Activated CD4-positive, alpha-beta T cell treated with anti-CD3 and anti-CD28 coated beads for 36 hours (primary cell): ENCODE results near the gene RGS5. TPM values are rescaled to one million over a fixed set of nuclear protein-coding genes. Genes with fewer than 3 reads are reported as not detected.

Experiments used
- ATAC-seq: fragments of 200-7000 bp; cut with Tn5 transposase; one replicate; pipeline ENCODE4 v1.10.0; 2021; ENCODE audit warnings: mild to moderate bottlenecking, moderate library complexity
- CTCF ChIA-PET: fragments of 350-600 bp; sonication (Branson Sonifier 250); formaldehyde crosslinking; loops from one replicate; lab custom pipeline; 2021; ENCODE audit warnings: antibody characterized with exemption; lab: Charles Lee
- POLR2A ChIA-PET: fragments of 350-600 bp; sonication (Branson Sonifier 250); formaldehyde crosslinking; loops from one replicate; lab custom pipeline; 2021; ENCODE audit warnings: antibody characterized with exemption, inconsistent platforms; lab: Charles Lee
- DNase-seq: peaks from one replicate; pipeline ENCODE4 v3.0.0-alpha.2; 2020
- H3K27ac Mint-ChIP-seq: one replicate; pipeline ENCODE4 v1.8.0; 2021; ENCODE audit warnings: mixed read lengths
- H3K27me3 Mint-ChIP-seq: one replicate; pipeline ENCODE4 v1.8.0; 2021; ENCODE audit warnings: mixed read lengths
- H3K36me3 Mint-ChIP-seq: one replicate; pipeline ENCODE4 v1.8.0; 2021; ENCODE audit warnings: low read depth, mixed read lengths
- H3K4me1 Mint-ChIP-seq: one replicate; pipeline ENCODE4 v1.8.0; 2021; ENCODE audit warnings: mixed read lengths
- H3K4me3 Mint-ChIP-seq: one replicate; pipeline ENCODE4 v1.8.0; 2021; ENCODE audit warnings: mild to moderate bottlenecking, moderate library complexity, mixed read lengths
- H3K9me3 Mint-ChIP-seq: one replicate; pipeline ENCODE4 v1.8.0; 2021; ENCODE audit warnings: low read depth, mixed read lengths
- intact Hi-C, 2 experiments: fragments of 100-400 bp; cut with DNase I in 1 of 2; cut with micrococcal nuclease in 1 of 2; formaldehyde crosslinking; loops; one replicate each; pipeline versions ENCODE4 v1.14.2 to v1.15.1; 2022 to 2024; cut with DNase I, micrococcal nuclease
- total RNA-seq, 2 experiments: library from RNA; stranded (reverse); gene quantifications; one replicate each; pipeline ENCODE4 v1.2.3, GENCODE V29; 2021

Gene RGS5
- total RNA-seq, 2 experiments from 2014 or later = 4.1 to 4.4 TPM

DNA sequence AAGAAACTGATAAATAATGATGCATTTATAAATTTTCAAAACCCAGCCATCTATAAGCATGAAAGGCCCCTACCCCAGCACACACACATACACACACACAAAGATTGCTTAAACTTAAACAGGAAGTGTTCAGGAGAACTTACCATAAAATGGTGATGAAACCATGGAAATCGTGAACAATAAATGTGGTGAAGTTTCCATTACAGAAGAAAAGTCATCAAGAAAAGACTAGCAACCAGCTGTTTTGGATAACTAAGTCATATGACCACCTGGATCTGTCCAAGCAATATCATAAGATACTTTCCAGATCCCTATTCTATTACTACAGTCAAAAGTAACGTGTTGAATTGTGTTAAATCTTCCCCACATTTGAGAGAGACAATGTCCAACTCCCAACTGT, 24.1 kb downstream of the RGS5 start:
- ATAC-seq = no peak
- no peaks in the 10 kb centered on the region for H3K27me3 Mint-ChIP-seq
- no peak overlapping the region for H3K27ac Mint-ChIP-seq
- no peak for DNase-seq
- no peaks in the 10 kb centered on the region for H3K9me3 Mint-ChIP-seq
- H3K4me1 Mint-ChIP-seq = no peaks in the 10 kb centered on the region
- intact Hi-C loops = loop anchor here (5.0 to 10.0 kb wide), 2 partner anchors 136 to 139 kb away; no protein-coding TSS in a partner anchor
- POLR2A ChIA-PET = no interaction called here
- H3K36me3 Mint-ChIP-seq = no peaks in the 10 kb centered on the region
- CTCF ChIA-PET = interaction anchor here (1.4 to 4.0 kb wide), 3 partner anchors 12 to 325 kb away, joined by 3 to 18 read pairs (median 3); no protein-coding TSS in a partner anchor
- H3K4me3 Mint-ChIP-seq = no peak overlapping the region

DNA sequence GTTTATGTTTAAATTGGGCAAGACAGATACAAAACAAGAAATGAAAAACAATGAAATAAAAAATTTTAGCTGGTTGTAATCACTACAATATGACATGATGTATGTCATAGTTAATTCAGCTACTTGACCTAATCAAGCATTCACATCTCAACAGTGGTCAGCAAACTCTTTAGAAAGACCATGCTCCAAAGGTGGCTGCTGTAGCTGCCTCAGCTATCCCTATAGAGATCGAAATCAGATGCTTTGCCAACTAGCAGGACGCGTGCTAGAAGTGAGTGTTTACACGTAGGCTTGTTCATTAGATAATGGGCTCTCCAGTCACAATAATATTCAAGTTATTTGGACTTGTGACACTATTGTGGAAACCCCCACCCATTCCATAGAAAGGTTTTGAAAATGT, 25.9 kb downstream of the RGS5 start:
- no peaks in the 10 kb centered on the region for H3K36me3 Mint-ChIP-seq
- ChIA-PET CTCF (interaction anchor here (0.7 to 4.0 kb wide), 5 partner anchors 11 to 328 kb away, joined by 3 to 18 read pairs (median 5); no protein-coding TSS in a partner anchor), POLR2A (no interaction called here)
- ATAC-seq (no peak), DNase-seq (no peak)
- H3K27me3 Mint-ChIP-seq = no peaks in the 10 kb centered on the region
- no peak overlapping the region for H3K27ac Mint-ChIP-seq
- H3K4me1 Mint-ChIP-seq = no peaks in the 10 kb centered on the region
- H3K4me3 Mint-ChIP-seq = no peak overlapping the region
- H3K9me3 Mint-ChIP-seq = no peaks in the 10 kb centered on the region
- intact Hi-C loops = loop anchor here (5.0 to 10.0 kb wide), 2 partner anchors 138 to 141 kb away; no protein-coding TSS in a partner anchor

DNA sequence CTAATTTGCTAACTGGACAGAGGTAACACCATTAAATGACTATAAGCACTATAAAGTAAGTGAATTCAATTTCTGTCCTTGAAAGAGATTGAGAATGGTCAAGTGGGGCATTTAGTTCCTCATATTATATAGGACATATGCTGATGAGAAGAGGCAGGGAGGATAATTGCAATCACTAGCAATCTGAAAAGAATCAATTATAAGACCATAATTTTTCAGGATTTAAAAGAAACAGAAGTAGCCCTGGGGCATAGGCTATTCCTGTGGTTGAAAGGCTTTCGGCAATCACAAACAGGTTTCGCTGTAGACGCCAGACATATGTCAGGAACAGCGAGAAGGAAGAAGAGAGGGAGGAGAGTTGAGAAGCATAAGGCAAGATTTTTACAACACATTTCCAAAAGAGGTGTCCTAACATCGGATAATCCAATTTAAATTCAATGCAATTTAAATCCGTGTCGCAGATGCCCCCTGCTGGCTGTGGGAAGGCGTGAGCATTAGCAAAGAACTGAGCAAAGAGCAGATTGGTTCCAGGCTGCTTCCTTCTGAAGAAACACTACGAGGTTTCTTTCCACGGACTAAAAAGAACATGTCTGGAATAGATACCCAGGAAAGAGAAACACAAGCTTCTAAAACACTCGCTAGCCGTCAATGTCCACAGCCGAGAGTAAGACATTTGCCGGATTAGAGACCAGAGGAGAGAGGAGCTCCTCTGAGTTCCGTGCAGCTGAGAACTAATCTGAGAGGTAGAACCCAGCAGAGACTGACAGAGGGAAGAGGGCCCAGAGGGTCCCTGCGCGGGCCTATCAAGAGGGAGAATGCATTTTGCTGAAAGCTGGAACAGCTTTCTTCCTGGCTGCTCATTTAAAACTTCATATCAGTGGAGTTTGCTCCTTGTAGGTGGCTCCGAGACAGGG, 27.9 kb downstream of the RGS5 start:
- POLR2A ChIA-PET = no interaction called here
- H3K9me3 Mint-ChIP-seq = no peaks in the 10 kb centered on the region
- CTCF ChIA-PET = interaction anchor here (0.6 to 4.0 kb wide), 11 partner anchors 29 to 470 kb away, joined by 3 to 18 read pairs (median 3); no protein-coding TSS in a partner anchor
- peak; percentile 74 for DNase-seq
- no peak overlapping the region for H3K4me3 Mint-ChIP-seq
- intact Hi-C loops = loop anchor here (1.0 to 10.0 kb wide), 8 partner anchors 102 to 328 kb away; no protein-coding TSS in a partner anchor
- H3K27ac Mint-ChIP-seq = no peak overlapping the region
- ATAC-seq = no peak
- no peaks in the 10 kb centered on the region for H3K4me1 Mint-ChIP-seq
- no peaks in the 10 kb centered on the region for H3K36me3 Mint-ChIP-seq
- H3K27me3 Mint-ChIP-seq = no peaks in the 10 kb centered on the region

DNA sequence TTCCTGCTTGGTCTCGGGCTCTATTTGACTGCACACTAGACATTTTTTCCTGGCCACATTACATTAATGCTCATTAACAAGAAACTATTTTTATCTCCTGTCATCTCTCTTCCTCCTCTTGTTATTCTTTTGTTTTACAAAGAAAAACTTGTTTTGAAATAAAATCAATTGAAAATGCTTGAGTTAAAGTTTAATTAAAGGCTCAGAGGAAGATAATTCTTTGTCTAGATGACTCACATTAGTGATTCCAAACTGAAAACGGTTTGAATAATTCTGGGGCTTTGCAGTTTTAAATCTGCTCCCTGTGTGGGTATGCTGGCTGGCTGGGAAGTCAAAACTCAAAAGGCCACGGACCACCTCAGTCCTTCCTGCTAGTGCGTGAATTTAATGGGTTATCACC, 29.6 kb downstream of the RGS5 start:
- intact Hi-C loops = loop anchor here in 1 of 2 experiments (5.0 to 10.0 kb wide), 2 partner anchors 142 to 296 kb away; no protein-coding TSS in a partner anchor
- CTCF ChIA-PET = interaction anchor here (1.0 to 1.1 kb wide), 2 partner anchors 295 to 324 kb away, joined by 3 read pairs; no protein-coding TSS in a partner anchor
- POLR2A ChIA-PET = no interaction called here

DNA sequence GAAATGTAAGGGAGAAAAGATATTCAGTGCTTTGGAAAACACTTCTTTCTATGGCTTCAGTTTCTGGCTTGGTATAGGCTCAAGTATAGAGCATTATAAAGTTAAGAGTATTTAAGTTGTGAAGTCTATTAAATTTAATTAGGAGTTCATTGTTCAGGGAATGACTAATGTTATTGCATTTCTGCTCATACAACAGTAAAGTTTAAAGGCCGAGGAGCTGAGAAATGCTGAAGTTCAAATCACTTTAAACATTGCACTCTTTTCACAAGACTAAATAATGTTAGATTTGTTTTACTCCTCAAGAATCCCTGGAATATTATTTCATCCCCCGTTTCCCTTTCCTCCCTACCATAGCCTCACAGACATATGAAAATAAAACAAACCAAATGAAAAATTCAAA, 30.1 kb downstream of the RGS5 start:
- H3K4me3 Mint-ChIP-seq = no peak overlapping the region
- ChIA-PET POLR2A (no interaction called here), CTCF (interaction anchor here (0.6 to 1.1 kb wide), 3 partner anchors 294 to 973 kb away, joined by 3 read pairs; no protein-coding TSS in a partner anchor)
- ATAC-seq = no peak
- no peak for DNase-seq
- no peak overlapping the region for H3K27ac Mint-ChIP-seq
- intact Hi-C loops = loop anchor here in 1 of 2 experiments (5.0 to 10.0 kb wide), 2 partner anchors 142 to 295 kb away; no protein-coding TSS in a partner anchor
- H3K36me3 Mint-ChIP-seq = no peaks in the 10 kb centered on the region
- no peaks in the 10 kb centered on the region for H3K9me3 Mint-ChIP-seq
- no peaks in the 10 kb centered on the region for H3K4me1 Mint-ChIP-seq
- H3K27me3 Mint-ChIP-seq = no peaks in the 10 kb centered on the region

More for the DNA sequence above, 29.6 kb downstream of the RGS5 start:
- Mint-ChIP-seq H3K9me3 (no peaks in the 10 kb centered on the region), H3K4me3 (no peak overlapping the region), H3K36me3 (no peaks in the 10 kb centered on the region), H3K4me1 (no peaks in the 10 kb centered on the region), H3K27ac (no peak overlapping the region), H3K27me3 (no peaks in the 10 kb centered on the region)
- DNase-seq (no peak), ATAC-seq (no peak)

DNA sequence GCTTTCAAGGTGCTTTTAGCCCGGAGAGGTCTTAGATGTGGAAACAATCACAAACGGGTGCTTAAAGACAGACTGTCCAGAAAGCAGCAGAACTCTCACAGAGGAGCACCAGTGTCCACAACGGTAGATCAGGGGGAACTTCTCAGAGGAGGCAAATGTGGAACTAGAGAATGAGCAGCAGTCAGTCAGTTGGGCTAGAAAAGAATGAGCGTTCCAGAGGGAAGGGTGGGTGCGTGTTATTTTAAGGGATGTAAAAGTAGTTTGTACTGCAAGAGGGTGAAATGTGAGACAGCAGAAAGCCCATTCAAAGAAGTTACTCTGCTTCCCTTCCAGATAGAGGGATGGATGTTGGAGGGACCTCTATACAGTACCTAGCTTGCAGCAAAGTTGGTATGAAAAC, 30.9 kb downstream of the RGS5 start:
- DNase-seq (no peak), ATAC-seq (no peak)
- ChIA-PET POLR2A (no interaction called here), CTCF (interaction anchor here (0.6 kb wide), 1 partner anchor 972 kb away, joined by 3 read pairs; no protein-coding TSS in a partner anchor)
- H3K27me3 Mint-ChIP-seq = no peaks in the 10 kb centered on the region
- no peaks in the 10 kb centered on the region for H3K9me3 Mint-ChIP-seq
- no peak overlapping the region for H3K4me3 Mint-ChIP-seq
- H3K36me3 Mint-ChIP-seq = peaks cover 1% of the 10 kb centered on the region
- peaks cover 2% of the 10 kb centered on the region for H3K4me1 Mint-ChIP-seq
- intact Hi-C loops = loop anchor here in 1 of 2 experiments (5.0 to 10.0 kb wide), 2 partner anchors 143 to 295 kb away; no protein-coding TSS in a partner anchor
- no peak overlapping the region for H3K27ac Mint-ChIP-seq

DNA sequence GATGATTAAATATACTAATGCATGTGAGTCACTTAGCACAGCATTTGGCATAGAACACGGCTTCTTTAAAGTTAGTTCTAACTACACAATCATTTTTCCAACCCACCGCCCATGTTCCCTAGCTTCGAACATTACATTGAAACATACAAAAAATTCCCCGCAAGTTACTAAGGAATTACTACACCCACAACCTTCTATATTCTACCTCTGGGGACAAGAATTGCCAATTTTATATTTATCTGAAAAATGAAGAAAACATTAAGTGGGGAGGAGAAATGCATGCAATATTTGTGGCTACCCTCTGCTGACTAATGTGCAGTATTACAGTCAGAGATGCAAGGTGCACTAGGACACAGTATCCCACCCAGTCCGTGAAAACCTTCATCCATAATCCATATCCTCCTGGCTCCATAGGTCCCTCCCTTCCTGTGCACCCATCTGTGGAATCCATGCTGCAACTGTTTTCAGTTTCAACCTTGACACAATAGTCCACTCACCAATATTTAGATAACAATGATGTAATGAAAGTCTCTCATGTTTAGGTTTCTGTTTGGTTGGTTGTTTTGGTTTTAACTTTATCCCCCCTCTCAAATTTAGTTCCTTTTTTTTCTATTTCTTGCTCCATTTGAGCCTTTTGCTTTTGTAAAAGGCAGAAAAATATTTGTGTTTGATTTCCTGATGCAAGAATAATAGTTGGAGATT, 31.6 kb downstream of the RGS5 start:
- DNase-seq (no peak), ATAC-seq (no peak)
- Mint-ChIP-seq H3K9me3 (no peaks in the 10 kb centered on the region), H3K36me3 (peaks cover 1% of the 10 kb centered on the region), H3K27ac (no peak overlapping the region), H3K4me1 (peaks cover 5% of the 10 kb centered on the region), H3K27me3 (no peaks in the 10 kb centered on the region), H3K4me3 (no peak overlapping the region)
- POLR2A ChIA-PET = no interaction called here
- intact Hi-C loops = loop anchor here in 1 of 2 experiments (5.0 to 10.0 kb wide), 2 partner anchors 144 to 294 kb away; no protein-coding TSS in a partner anchor
- CTCF ChIA-PET = interaction anchor here (0.7 kb wide), 1 partner anchor 318 kb away, joined by 3 read pairs; no protein-coding TSS in a partner anchor

DNA sequence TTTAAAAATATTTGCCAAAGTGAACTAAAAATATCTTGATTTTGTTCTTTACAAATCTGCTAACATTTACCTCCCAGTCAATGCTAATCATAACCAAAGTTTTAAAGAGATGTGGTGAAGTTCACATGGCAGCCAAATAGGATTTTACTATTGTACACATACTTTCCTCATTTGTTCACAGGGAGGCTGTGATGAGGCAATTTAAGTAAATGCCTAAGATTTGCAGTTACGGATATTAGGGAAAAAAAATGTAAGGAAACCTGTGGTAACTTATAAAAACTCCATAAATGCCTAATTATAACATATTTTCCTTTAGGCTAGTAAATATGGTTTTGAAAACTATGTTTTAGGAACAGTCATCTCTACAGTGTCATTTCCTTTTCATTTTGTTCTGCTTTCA, 32.4 kb downstream of the RGS5 start:
- no peak for DNase-seq
- H3K36me3 Mint-ChIP-seq = peaks cover 1% of the 10 kb centered on the region
- ChIA-PET POLR2A (no interaction called here), CTCF (interaction anchor here (0.7 kb wide), 1 partner anchor 317 kb away, joined by 3 read pairs; no protein-coding TSS in a partner anchor)
- H3K27me3 Mint-ChIP-seq = no peaks in the 10 kb centered on the region
- no peak overlapping the region for H3K27ac Mint-ChIP-seq
- no peak for ATAC-seq
- peaks cover 5% of the 10 kb centered on the region for H3K4me1 Mint-ChIP-seq
- intact Hi-C loops = loop anchor here in 1 of 2 experiments (5.0 to 10.0 kb wide), 2 partner anchors 144 to 293 kb away; no protein-coding TSS in a partner anchor
- H3K9me3 Mint-ChIP-seq = no peaks in the 10 kb centered on the region
- H3K4me3 Mint-ChIP-seq = no peak overlapping the region

DNA sequence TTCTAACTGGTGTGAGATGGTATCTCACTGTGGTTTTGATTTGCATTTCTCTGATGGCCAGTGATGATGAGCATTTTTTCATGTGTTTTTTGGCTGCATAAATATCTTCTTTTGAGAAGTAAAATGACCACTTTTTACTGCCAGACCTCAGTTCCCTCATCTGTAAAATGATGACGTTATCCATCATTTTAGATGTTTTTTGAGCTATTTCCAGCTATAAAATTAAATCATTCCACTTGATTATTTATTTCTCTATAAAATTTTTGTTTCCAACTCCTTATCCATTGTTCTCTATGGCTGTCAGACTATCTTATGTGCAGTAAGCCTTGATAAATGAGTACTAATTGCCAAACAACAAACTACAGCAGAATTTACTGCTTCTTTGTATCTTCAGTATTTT, 33.2 kb downstream of the RGS5 start:
- no peaks in the 10 kb centered on the region for H3K27me3 Mint-ChIP-seq
- ChIA-PET CTCF (no interaction called here), POLR2A (no interaction called here)
- no peak for ATAC-seq
- no peaks in the 10 kb centered on the region for H3K9me3 Mint-ChIP-seq
- H3K36me3 Mint-ChIP-seq = peaks cover 1% of the 10 kb centered on the region
- no peak overlapping the region for H3K27ac Mint-ChIP-seq
- intact Hi-C loops = no loop called here
- DNase-seq = no peak
- peaks cover 5% of the 10 kb centered on the region for H3K4me1 Mint-ChIP-seq
- H3K4me3 Mint-ChIP-seq = no peak overlapping the region

DNA sequence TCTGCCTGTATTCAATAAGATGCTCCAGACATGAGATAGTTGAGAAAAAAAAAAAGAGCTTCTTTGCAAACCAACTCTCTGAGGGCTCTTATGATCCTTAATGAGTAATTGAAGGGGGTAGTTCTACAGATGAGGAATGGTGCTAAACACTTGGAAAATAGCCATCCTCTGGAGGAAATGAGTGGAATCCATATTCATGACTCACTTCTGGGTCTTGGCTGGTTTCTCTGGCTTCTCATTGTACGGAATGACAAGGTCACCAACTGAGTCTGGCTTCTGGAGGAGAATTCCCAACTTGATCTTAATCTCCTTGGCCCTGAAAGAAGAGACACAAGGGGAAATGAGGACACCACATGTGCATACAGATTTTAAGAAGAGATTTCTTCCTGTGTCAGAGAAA, 34.7 kb downstream of the RGS5 start:
- Mint-ChIP-seq H3K36me3 (peaks cover 1% of the 10 kb centered on the region), H3K9me3 (no peaks in the 10 kb centered on the region), H3K27ac (no peak overlapping the region), H3K27me3 (no peaks in the 10 kb centered on the region), H3K4me3 (no peak overlapping the region), H3K4me1 (peaks cover 5% of the 10 kb centered on the region)
- no peak for ATAC-seq
- no peak for DNase-seq
- intact Hi-C loops = no loop called here
- CTCF ChIA-PET = no interaction called here
- POLR2A ChIA-PET = no interaction called here
